ENCODE data around the gene MYH11.

- no peak for TF ChIP-seq CTCF (conservative IDR thresholded peaks at IDR 0.05 in 1 of 2, IDR thresholded peaks at IDR 0.05 in 1 of 2; ENCODE audit: extremely low read depth in 1 of 2, insufficient read depth in 1 of 2, low read depth in 1 of 2, low read length in 2 of 2)
- TF ChIP-seq EZH2 (IDR thresholded peaks at IDR 0.05; ENCODE audit: borderline replicate concordance, low read length), result no peak
Observed at GRCh38 chr16:15816228-15816627, 40.6 kb downstream of the MYH11 start.

All from mammary epithelial cell (primary cell).